Stomach (tissue), 9 donors: ENCODE measurements around the gene ZNF689. TPM values are rescaled to one million over a fixed set of nuclear protein-coding genes. Genes with fewer than 3 reads are reported as not detected.

Experiments
- DNase-seq, 2 donors: peaks; one replicate each; pipeline versions ENCODE4 v3.0.0 to v3.0.0-alpha.2; 2013 to 2019
- H3K27ac ChIP-seq, 5 donors: fragments of 200-600 bp in 4 of 5; sonication (generic) in 4 of 5; one replicate each; pipeline ENCODE4 v1.5.1; 2013 to 2019; ENCODE audit warnings: mild to moderate bottlenecking in 1 of 5, moderate library complexity in 1 of 5
- H3K27me3 ChIP-seq, 3 donors: fragments of 200-600 bp; sonication (generic); one replicate each; pipeline ENCODE4 v1.5.1; 2017 to 2019; ENCODE audit warnings: mixed run types in 1 of 3
- H3K36me3 ChIP-seq, 4 donors: fragments of 200-600 bp; sonication (generic); 1 replicate in 3 of 4; 2 replicates in 1 of 4; pipeline ENCODE4 v1.5.1; 2016 to 2019
- H3K4me1 ChIP-seq, 4 donors: fragments of 200-600 bp; sonication (generic); one replicate each; pipeline ENCODE4 v1.5.1; 2016 to 2019
- H3K4me3 ChIP-seq, 4 donors: fragments of 200-600 bp; sonication (generic) in 3 of 4; one replicate each; pipeline ENCODE4 v1.5.1; 2016 to 2019; ENCODE audit warnings: mild to moderate bottlenecking in 1 of 4
- H3K9me3 ChIP-seq, 4 donors: fragments of 200-600 bp; sonication (generic); one replicate each; pipeline ENCODE4 v1.5.1; 2016 to 2019
- EP300 ChIP-seq: sonication (generic); formaldehyde crosslinking; IDR thresholded peaks from one replicate; pipeline ENCODE4 v1.6.1; 2017; ENCODE audit warnings: antibody characterized with exemption
- POLR2A ChIP-seq, 4 donors: fragments of 450-650 bp; IDR thresholded peaks; one replicate each; pipeline ENCODE4 v1.6.1; 2016; ENCODE audit warnings: antibody characterized with exemption in 4 of 4, control low read depth in 2 of 4, mild to moderate bottlenecking in 1 of 4, moderate library complexity in 1 of 4
- POLR2AphosphoS5 ChIP-seq, 3 donors: sonication (generic); formaldehyde crosslinking; IDR thresholded peaks; one replicate each; pipeline ENCODE4 v1.6.1; 2016; ENCODE audit warnings: antibody characterized with exemption in 3 of 3
- WGBS, 5 donors: extraction: QIAGEN DNeasy Blood & Tissue Kit in 3 of 5; methylation state at CpG; one replicate each; pipeline versions ENCODE4 v1.1.5 to v1.1.7; 2013 to 2018; 5-methylcytosine and 5-hydroxymethylcytosine counted together
- intact Hi-C: fragments of 100-400 bp; cut with DNase I; formaldehyde crosslinking; loops from one replicate; pipeline ENCODE4 v1.15.1; 2023; ENCODE audit warnings: low total_unique reads
- polyA plus RNA-seq, 3 donors: library from polyadenylated mRNA; stranded (reverse); fragments of 200-250 nt; gene quantifications; one replicate each; pipeline ENCODE4 v1.2.3, GENCODE V29; 2013
- small RNA-seq, 4 donors: library from RNA; depleted of rRNA; stranded (forward); fragments of <200 nt; gene quantifications; one replicate each; pipeline ENCODE3, GENCODE V24; 2016
- total RNA-seq, 5 donors: library from RNA; depleted of rRNA; stranded (reverse); fragments of >200 nt; gene quantifications; one replicate each; pipeline versions ENCODE4 v1.1.0 to v1.2.3, GENCODE V29; 2014 to 2016
- TF ChIP-seq, protein P1 (sequence below), 7 experiments: fragments of 450-650 bp in 4 of 7; fragments of 200-600 bp in 3 of 7; sonication (generic) in 3 of 7; IDR thresholded peaks; one replicate each; pipeline ENCODE4 v1.5.1; 2016 to 2019; ENCODE audit warnings: antibody characterized with exemption in 7 of 7, control low read depth in 2 of 7, mild to moderate bottlenecking in 1 of 7
- donor health status: healthy with polysubstance abuse.
- donor health status: Bipolar disorder and iron deficiency.
- donor health status: healthy.

The ZNF689 gene
- total and polyA plus RNA-seq, 8 donors, result 0.58 to 86.4 (median 4.1) TPM

DNA sequence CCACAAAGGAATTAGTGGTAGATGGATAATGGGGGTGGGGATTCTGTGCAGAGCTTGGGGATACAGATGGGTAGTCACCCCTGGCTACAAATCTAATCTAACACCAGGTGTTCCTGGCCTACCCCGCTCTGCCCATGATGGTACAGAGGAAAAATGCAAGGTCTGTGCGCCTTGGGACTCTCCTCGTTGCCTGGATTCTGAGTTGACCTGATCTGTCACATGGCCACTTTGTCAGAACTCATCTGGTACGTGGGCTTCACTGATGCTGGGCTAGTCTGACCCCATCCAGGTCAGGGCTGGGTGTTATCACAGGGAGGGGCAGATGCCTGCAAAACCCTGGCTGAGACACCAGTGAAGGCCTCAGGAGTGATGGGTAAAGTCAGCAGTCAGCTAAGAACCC lies 57.2 kb downstream of the ZNF689 start:
- 79 to 90% (median 83%) methylated on average over 4 of the region's 4 CpGs for WGBS, 5 donors
- intact Hi-C loops, result no loop called here
- H3K27ac ChIP-seq, result peak overlapping the region in 4 of 5 donors; percentile 10 to 48 (median 42)

More for the DNA sequence above, 57.2 kb downstream of the ZNF689 start:
- Histone ChIP-seq H3K9me3 (no peaks in the 10 kb centered on the region), H3K27me3 (no peaks in the 10 kb centered on the region), H3K4me3 (no peak overlapping the region), H3K36me3 (peaks cover 13 to 40% (median 37%) of the 10 kb centered on the region in 4 donors), H3K4me1 (peaks cover 5 to 83% (median 66%) of the 10 kb centered on the region in 4 donors)
- no peak for DNase-seq
- TF ChIP-seq, protein P1, sequence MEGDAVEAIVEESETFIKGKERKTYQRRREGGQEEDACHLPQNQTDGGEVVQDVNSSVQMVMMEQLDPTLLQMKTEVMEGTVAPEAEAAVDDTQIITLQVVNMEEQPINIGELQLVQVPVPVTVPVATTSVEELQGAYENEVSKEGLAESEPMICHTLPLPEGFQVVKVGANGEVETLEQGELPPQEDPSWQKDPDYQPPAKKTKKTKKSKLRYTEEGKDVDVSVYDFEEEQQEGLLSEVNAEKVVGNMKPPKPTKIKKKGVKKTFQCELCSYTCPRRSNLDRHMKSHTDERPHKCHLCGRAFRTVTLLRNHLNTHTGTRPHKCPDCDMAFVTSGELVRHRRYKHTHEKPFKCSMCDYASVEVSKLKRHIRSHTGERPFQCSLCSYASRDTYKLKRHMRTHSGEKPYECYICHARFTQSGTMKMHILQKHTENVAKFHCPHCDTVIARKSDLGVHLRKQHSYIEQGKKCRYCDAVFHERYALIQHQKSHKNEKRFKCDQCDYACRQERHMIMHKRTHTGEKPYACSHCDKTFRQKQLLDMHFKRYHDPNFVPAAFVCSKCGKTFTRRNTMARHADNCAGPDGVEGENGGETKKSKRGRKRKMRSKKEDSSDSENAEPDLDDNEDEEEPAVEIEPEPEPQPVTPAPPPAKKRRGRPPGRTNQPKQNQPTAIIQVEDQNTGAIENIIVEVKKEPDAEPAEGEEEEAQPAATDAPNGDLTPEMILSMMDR (IDR thresholded peaks at IDR 0.05), result no peak
- no peak for TF ChIP-seq EP300
- no peak for TF ChIP-seq POLR2A (IDR thresholded peaks at IDR 0.05)
- TF ChIP-seq POLR2AphosphoS5 (IDR thresholded peaks at IDR 0.05), result no peak

Small RNA genes lying within 50 kb of the gene (small RNA-seq; reads per million reads assigned to genes)
- 0 reads per million in 4 donors for gene AC093249.1
- 0 reads per million in 4 donors for gene AC093249.4

Other genes with a start within 250 kb of the ZNF689 start
- gene TBC1D10B, start 239.9 kb downstream of the ZNF689 start, total RNA-seq, result 10 to 100 TPM; 25.1 to 89.2 (median 33.2) TPM
- 10 to 100 TPM; 20.5 to 25.0 (median 22.0) TPM for gene TBC1D10B, start 239.9 kb downstream of the ZNF689 start, polyA plus RNA-seq
- not detected for gene MYL11, start 235.6 kb downstream of the ZNF689 start, total RNA-seq
- gene MYL11, start 235.6 kb downstream of the ZNF689 start, polyA plus RNA-seq, result 1 to 10 TPM in 2 of 3 donors, not detected in 1; 1.6 to 4.7 TPM
- gene SEPTIN1, start 227.8 kb downstream of the ZNF689 start, total RNA-seq, result 1 to 10 TPM in 3 of 5 donors, under 1 TPM in 1, not detected in 1; 0.72 to 6.2 (median 3.9) TPM
- gene SEPTIN1, start 227.8 kb downstream of the ZNF689 start, polyA plus RNA-seq, result 10 to 100 TPM in 1 of 3 donors, 1 to 10 TPM in 2; 5.2 to 10.5 (median 7.0) TPM
- 10 to 100 TPM in 1 of 5 donors, 1 to 10 TPM in 4; 4.0 to 33.6 (median 5.4) TPM for gene ZNF48, start 215.0 kb downstream of the ZNF689 start, total RNA-seq
- 1 to 10 TPM; 3.9 to 5.5 (median 4.6) TPM for gene ZNF48, start 215.0 kb downstream of the ZNF689 start, polyA plus RNA-seq
- 10 to 100 TPM in 2 of 5 donors, 1 to 10 TPM in 3; 1.2 to 28.7 (median 6.7) TPM for gene ZNF771, start 202.8 kb downstream of the ZNF689 start, total RNA-seq
- gene ZNF771, start 202.8 kb downstream of the ZNF689 start, polyA plus RNA-seq, result 10 to 100 TPM in 1 of 3 donors, 1 to 10 TPM in 2; 3.4 to 11.0 (median 6.5) TPM
- 10 to 100 TPM in 4 of 5 donors, not detected in 1; 15.5 to 47.8 (median 27.1) TPM for gene DCTPP1, start 180.4 kb downstream of the ZNF689 start, total RNA-seq
- gene DCTPP1, start 180.4 kb downstream of the ZNF689 start, polyA plus RNA-seq, result 10 to 100 TPM; 28.0 to 50.2 (median 50.1) TPM
- gene SEPHS2, start 164.5 kb downstream of the ZNF689 start, total RNA-seq, result 100 to 1,000 TPM in 1 of 5 donors, 10 to 100 TPM in 4; 30.7 to 167 (median 41.4) TPM
- 10 to 100 TPM; 36.8 to 66.1 (median 61.1) TPM for gene SEPHS2, start 164.5 kb downstream of the ZNF689 start, polyA plus RNA-seq
- gene ITGAL, start 137.6 kb downstream of the ZNF689 start, total RNA-seq, result 100 to 1,000 TPM in 1 of 5 donors, 10 to 100 TPM in 2, 1 to 10 TPM in 2; 5.8 to 256 (median 11.3) TPM
- 1 to 10 TPM; 1.2 to 4.3 (median 1.2) TPM for gene ITGAL, start 137.6 kb downstream of the ZNF689 start, polyA plus RNA-seq
- gene ZNF768, start 83.8 kb downstream of the ZNF689 start, total RNA-seq, result 10 to 100 TPM; 11.9 to 75.0 (median 30.0) TPM
- 10 to 100 TPM; 27.0 to 33.2 (median 32.7) TPM for gene ZNF768, start 83.8 kb downstream of the ZNF689 start, polyA plus RNA-seq
- 10 to 100 TPM; 10.3 to 18.7 (median 12.9) TPM for gene ZNF747, start 75.5 kb downstream of the ZNF689 start, total RNA-seq
- gene ZNF747, start 75.5 kb downstream of the ZNF689 start, polyA plus RNA-seq, result 1 to 10 TPM; 6.2 to 7.8 (median 7.3) TPM
- gene ZNF764, start 52.0 kb downstream of the ZNF689 start, total RNA-seq, result 100 to 1,000 TPM in 1 of 5 donors, 10 to 100 TPM in 3, 1 to 10 TPM in 1; 3.5 to 107 (median 13.4) TPM
- gene ZNF764, start 52.0 kb downstream of the ZNF689 start, polyA plus RNA-seq, result 1 to 10 TPM; 3.9 to 7.8 (median 6.8) TPM
- 100 to 1,000 TPM in 1 of 5 donors, 10 to 100 TPM in 3, 1 to 10 TPM in 1; 9.4 to 123 (median 18.3) TPM for gene ZNF688, start 38.7 kb downstream of the ZNF689 start, total RNA-seq
- gene ZNF688, start 38.7 kb downstream of the ZNF689 start, polyA plus RNA-seq, result 10 to 100 TPM; 25.2 to 26.1 (median 25.3) TPM
- 10 to 100 TPM in 3 of 5 donors, 1 to 10 TPM in 2; 7.8 to 49.0 (median 10.3) TPM for gene ZNF785, start 24.7 kb downstream of the ZNF689 start, total RNA-seq
- 1 to 10 TPM; 3.8 to 5.4 (median 4.6) TPM for gene ZNF785, start 24.7 kb downstream of the ZNF689 start, polyA plus RNA-seq
- 100 to 1,000 TPM in 2 of 5 donors, 10 to 100 TPM in 2, 1 to 10 TPM in 1; 9.0 to 123 (median 93.9) TPM for gene PRR14, start 40.6 kb upstream of the ZNF689 start, total RNA-seq
- gene PRR14, start 40.6 kb upstream of the ZNF689 start, polyA plus RNA-seq, result 10 to 100 TPM; 69.8 to 79.7 (median 79.6) TPM
- 100 to 1,000 TPM in 1 of 5 donors, 10 to 100 TPM in 4; 20.4 to 185 (median 28.6) TPM for gene FBRS, start 48.0 kb upstream of the ZNF689 start, total RNA-seq
- 10 to 100 TPM; 19.7 to 35.9 (median 24.0) TPM for gene FBRS, start 48.0 kb upstream of the ZNF689 start, polyA plus RNA-seq
- 10 to 100 TPM; 23.3 to 70.1 (median 56.8) TPM for gene SRCAP, start 88.8 kb upstream of the ZNF689 start, total RNA-seq
- gene SRCAP, start 88.8 kb upstream of the ZNF689 start, polyA plus RNA-seq, result 10 to 100 TPM in 1 of 3 donors, 1 to 10 TPM in 2; 1.2 to 12.1 (median 4.4) TPM
- 100 to 1,000 TPM in 1 of 5 donors, 10 to 100 TPM in 4; 18.2 to 104 (median 28.0) TPM for gene PHKG2, start 138.0 kb upstream of the ZNF689 start, total RNA-seq
- gene PHKG2, start 138.0 kb upstream of the ZNF689 start, polyA plus RNA-seq, result 10 to 100 TPM; 29.3 to 41.5 (median 35.6) TPM
- 10 to 100 TPM in 2 of 5 donors, 1 to 10 TPM in 1, not detected in 2; 2.0 to 71.2 (median 13.9) TPM for gene CFAP119, start 151.7 kb upstream of the ZNF689 start, total RNA-seq
- 10 to 100 TPM in 1 of 3 donors, 1 to 10 TPM in 2; 8.9 to 11.4 (median 9.4) TPM for gene CFAP119, start 151.7 kb upstream of the ZNF689 start, polyA plus RNA-seq
- 100 to 1,000 TPM in 1 of 5 donors, 10 to 100 TPM in 4; 17.5 to 155 (median 55.1) TPM for gene RNF40, start 151.9 kb upstream of the ZNF689 start, total RNA-seq
- 10 to 100 TPM; 43.7 to 57.0 (median 53.9) TPM for gene RNF40, start 151.9 kb upstream of the ZNF689 start, polyA plus RNA-seq
- 10 to 100 TPM; 10.7 to 21.3 (median 18.3) TPM for gene ZNF629, start 176.8 kb upstream of the ZNF689 start, total RNA-seq
- gene ZNF629, start 176.8 kb upstream of the ZNF689 start, polyA plus RNA-seq, result 1 to 10 TPM; 4.4 to 5.9 (median 4.9) TPM